Endothelial cell of umbilical vein (primary cell): ENCODE data around the gene TRAK1. TPM values are rescaled to one million over a fixed set of nuclear protein-coding genes. Genes with fewer than 3 reads are reported as not detected.

Experiments used
- BruUV-seq: library from RNA; stranded (reverse); fragments of 400-500 nt; replicated peaks from 2 replicates; lab custom pipeline; 2021; lab: Mats Ljungman, UMichigan
- CTCF ChIA-PET: fragments of 300-600, 350-600 bp; sonication (Branson Sonifier 250); formaldehyde crosslinking; loops from one replicate; lab custom pipeline; 2021; ENCODE audit warnings: antibody characterized with exemption, inconsistent platforms; lab: Charles Lee
- POLR2A ChIA-PET: fragments of 300-600, 350-600 bp; sonication (Branson Sonifier 250); formaldehyde crosslinking; loops from one replicate; lab custom pipeline; 2021; ENCODE audit warnings: antibody characterized with exemption, inconsistent platforms; lab: Charles Lee
- DNase-seq: peaks from one replicate; pipeline ENCODE4 v3.0.0-alpha.2; 2011; ENCODE audit warnings: low read depth, low spot score
- FAIRE-seq: peaks from 2 replicates; lab custom pipeline; 2011; peaks lifted over from hg19 to GRCh38; lab: Jason Lieb, UNC
- H2AFZ ChIP-seq: 2 replicates; pipeline ENCODE4 v1.6.0; 2012; ENCODE audit warnings: low read depth, low read length, control low read depth, inconsistent platforms
- H3K27ac ChIP-seq: 2 replicates; pipeline ENCODE4 v1.5.1; 2011; ENCODE audit warnings: low read depth, mild to moderate bottlenecking, control low read depth, low read length, moderate library complexity; ENCODE audit not compliant: insufficient read depth
- H3K27me3 ChIP-seq, 2 experiments: 2 replicates each; pipeline versions ENCODE4 v1.6.0 to v1.6.1; 2011; ENCODE audit warnings: low read length in 2 of 2, mixed read lengths in 1 of 2; ENCODE audit not compliant: control insufficient read depth in 2 of 2, insufficient read depth in 2 of 2
- H3K36me3 ChIP-seq, 2 experiments: 2 replicates in 1 of 2; 3 replicates in 1 of 2; pipeline ENCODE4 v1.5.1; 2011; ENCODE audit warnings: low read length in 2 of 2, mild to moderate bottlenecking in 1 of 2, moderate library complexity in 1 of 2; ENCODE audit not compliant: control insufficient read depth in 2 of 2, insufficient read depth in 2 of 2; ENCODE audit errors: extremely low read depth in 1 of 2
- H3K4me1 ChIP-seq: 3 replicates; pipeline ENCODE4 v1.5.1; 2011; ENCODE audit warnings: mild to moderate bottlenecking, low read length; ENCODE audit not compliant: control insufficient read depth, insufficient read depth; ENCODE audit errors: extremely low read depth
- H3K4me2 ChIP-seq: 2 replicates; pipeline ENCODE4 v1.6.1; 2011; ENCODE audit warnings: low read length, control low read depth, mixed read lengths; ENCODE audit not compliant: insufficient read depth
- H3K4me3 ChIP-seq, 3 experiments: fragments of 200-600 bp in 1 of 3; sonication (generic), shearing (Covaris generic) in 1 of 3; replicated peaks in 1 of 3; 2 replicates each; pipeline ENCODE4 v1.5.1; 2011 to 2016; ENCODE audit warnings: control low read depth in 3 of 3, low read length in 3 of 3, mild to moderate bottlenecking in 2 of 3, inconsistent platforms in 1 of 3, low read depth in 1 of 3, moderate library complexity in 1 of 3; ENCODE audit not compliant: insufficient read depth in 1 of 3
- H3K79me2 ChIP-seq: 2 replicates; pipeline ENCODE4 v1.6.0; 2012; ENCODE audit warnings: low read length, inconsistent platforms; ENCODE audit not compliant: control insufficient read depth, insufficient read depth
- H3K9ac ChIP-seq: replicated peaks from 2 replicates; pipeline ENCODE3; 2011; ENCODE audit warnings: low read length, control low read depth; ENCODE audit not compliant: insufficient read depth; ENCODE audit errors: extremely low read depth
- H3K9me1 ChIP-seq: replicated peaks from 3 replicates; pipeline ENCODE4 v1.6.0; 2011; ENCODE audit warnings: mild to moderate bottlenecking, low read length; ENCODE audit not compliant: control insufficient read depth, insufficient read depth; ENCODE audit errors: extremely low read depth
- H3K9me3 ChIP-seq: replicated peaks from 2 replicates; pipeline ENCODE4 v1.5.1; 2012; ENCODE audit warnings: low read length, inconsistent platforms; ENCODE audit not compliant: control insufficient read depth, insufficient read depth
- H4K20me1 ChIP-seq: replicated peaks from 2 replicates; pipeline ENCODE3; 2011; ENCODE audit warnings: mild to moderate bottlenecking, low read length; ENCODE audit not compliant: control insufficient read depth, insufficient read depth; ENCODE audit errors: extremely low read depth
- CTCF ChIP-seq, 2 donors: IDR thresholded peaks; 1 replicate in 1 of 2; 2 replicates in 1 of 2; pipeline ENCODE4 v1.5.1; 2011; ENCODE audit warnings: low read length in 2 of 2, mild to moderate bottlenecking in 2 of 2, moderate library complexity in 2 of 2, control low read depth in 1 of 2, inconsistent platforms in 1 of 2, low read depth in 1 of 2; ENCODE audit not compliant: insufficient read depth in 1 of 2; ENCODE audit errors: extremely low read depth in 1 of 2
- EZH2 ChIP-seq: IDR thresholded peaks from 2 replicates; pipeline ENCODE4 v1.6.1; 2012; ENCODE audit warnings: borderline replicate concordance, low read depth, mild to moderate bottlenecking, moderate library complexity, low read length, inconsistent platforms; ENCODE audit not compliant: severe bottlenecking
- FOS ChIP-seq: IDR thresholded peaks from 2 replicates; pipeline ENCODE4 v1.6.1; 2011; ENCODE audit warnings: mild to moderate bottlenecking, low read length, moderate library complexity, borderline replicate concordance; ENCODE audit not compliant: insufficient read depth
- GATA2 ChIP-seq: IDR thresholded peaks from 2 replicates; pipeline ENCODE4 v1.7.0; 2011; ENCODE audit warnings: low read depth, mild to moderate bottlenecking, moderate library complexity, mixed read lengths, low read length; ENCODE audit not compliant: insufficient read length, insufficient read depth
- JUN ChIP-seq: IDR thresholded peaks from 2 replicates; pipeline ENCODE4 v1.6.1; 2011; ENCODE audit warnings: borderline replicate concordance, low read depth; ENCODE audit not compliant: insufficient read length, insufficient read depth
- MYC ChIP-seq: IDR thresholded peaks from one replicate; pipeline ENCODE4 v1.6.1; 2011; ENCODE audit warnings: mild to moderate bottlenecking, low read depth, low read length
- POLR2A ChIP-seq: IDR thresholded peaks from 2 replicates; pipeline ENCODE4 v1.6.1; 2012; ENCODE audit warnings: low read depth, mild to moderate bottlenecking, control low read depth, low read length
- POLR2AphosphoS5 ChIP-seq: IDR thresholded peaks from 2 replicates; pipeline ENCODE4 v1.6.1; 2012; ENCODE audit warnings: low read depth, mild to moderate bottlenecking, control low read depth, low read length, moderate library complexity; ENCODE audit not compliant: insufficient read depth
- dilution Hi-C: fragments of 300-500 bp; cut with MboI; formaldehyde crosslinking; loops from one replicate; pipeline ENCODE4 v1.15.0; 2019; ENCODE audit warnings: low sequenced_read_pairs; ENCODE audit not compliant: extremely low pct_ligation_motif_present
- intact Hi-C: fragments of 100-400 bp; cut with micrococcal nuclease; formaldehyde crosslinking; loops from one replicate; pipeline ENCODE4 v1.10.0; 2022
- polyA plus RNA-seq, 4 experiments: library from polyadenylated mRNA; depleted of rRNA in 3 of 4; stranded (reverse) in 3 of 4; unstranded in 1 of 4; fragments of >200 nt; gene quantifications; 2 replicates each; pipeline versions ENCODE4 v1.2.1 to v1.2.3, GENCODE V29; 2011 to 2012; ENCODE audit warnings: missing spikeins in 1 of 4
- total RNA-seq: library from RNA; stranded (reverse); gene quantifications from 2 replicates; pipeline ENCODE4 v1.2.3, GENCODE V29; 2021
- TF ChIP-seq, protein P1 (sequence below): IDR thresholded peaks from 2 replicates; pipeline ENCODE4 v1.6.1; 2011; ENCODE audit not compliant: insufficient read depth, insufficient read length

Gene TRAK1
- total and polyA plus RNA-seq, 2 donors (not counting 3 experiments of a cell fraction or from before 2014, with no cell fraction given), result 38.5 to 59.6 TPM

DNA sequence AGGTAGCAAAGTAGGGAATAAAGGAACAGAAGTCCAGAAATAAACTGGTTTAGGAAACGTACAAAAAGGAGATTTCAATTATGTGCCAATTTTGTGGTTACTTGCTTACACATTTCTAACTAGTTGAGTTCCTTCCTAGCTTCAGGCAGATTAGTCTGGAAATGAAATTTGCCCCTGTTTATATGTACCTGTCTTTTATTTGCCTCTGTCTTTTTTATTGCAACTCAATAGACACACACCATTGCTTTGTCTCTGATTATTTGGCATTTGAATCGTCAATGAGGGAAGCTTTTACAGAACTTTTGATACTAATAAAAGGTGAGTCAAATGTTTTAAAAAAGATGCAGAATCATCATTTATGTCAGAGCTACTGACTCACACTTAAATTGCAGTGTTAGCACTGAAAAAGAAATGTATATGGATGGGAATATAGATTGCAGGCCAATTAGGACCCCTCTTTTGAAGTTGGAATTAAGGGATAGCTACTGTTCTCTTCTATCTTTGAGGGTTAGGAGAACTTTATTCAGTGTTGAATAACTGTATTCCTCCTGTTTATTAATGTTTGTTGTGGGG is 60.5 kb downstream of the TRAK1 start:
- intact Hi-C loops, result no loop called here
- H4K20me1 ChIP-seq, result peaks cover 4% of the 10 kb centered on the region
- no peak for FAIRE-seq

More for the DNA sequence above, 60.5 kb downstream of the TRAK1 start:
- ChIA-PET POLR2A (no interaction called here), CTCF (no interaction called here)
- TF ChIP-seq MYC (no peak), POLR2A (no peak), GATA2 (no peak), POLR2AphosphoS5 (no peak), EZH2 (no peak), CTCF (IDR thresholded peaks at IDR 0.05; ENCODE audit: extremely low read depth in 1 of 2, insufficient read depth in 1 of 2, low read depth in 1 of 2, low read length in 2 of 2) (no peak), FOS (no peak), JUN (no peak)
- TF ChIP-seq, protein P1, sequence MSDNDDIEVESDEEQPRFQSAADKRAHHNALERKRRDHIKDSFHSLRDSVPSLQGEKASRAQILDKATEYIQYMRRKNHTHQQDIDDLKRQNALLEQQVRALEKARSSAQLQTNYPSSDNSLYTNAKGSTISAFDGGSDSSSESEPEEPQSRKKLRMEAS, result no peak
- no peak overlapping the region for H3K4me3 ChIP-seq
- H3K27ac ChIP-seq, result no peak overlapping the region
- no peaks in the 10 kb centered on the region for H3K27me3 ChIP-seq
- dilution Hi-C loops, result no loop called here
- H3K36me3 ChIP-seq, result no peaks in the 10 kb centered on the region
- H3K9me3 ChIP-seq, result no peaks in the 10 kb centered on the region
- no peak for DNase-seq
- no peak overlapping the region for H3K9ac ChIP-seq
- H3K4me2 ChIP-seq, result no peak overlapping the region
- no peaks in the 10 kb centered on the region for H3K4me1 ChIP-seq
- no TSS peak for BruUV-seq
- H3K9me1 ChIP-seq, result no peaks in the 10 kb centered on the region
- H3K79me2 ChIP-seq, result peaks cover 11% of the 10 kb centered on the region
- H2AFZ ChIP-seq, result no peak overlapping the region
